CD14-positive monocyte (primary cell): Measurements from ENCODE around the gene SLC16A11. TPM values are rescaled to one million over a fixed set of nuclear protein-coding genes. Genes with fewer than 3 reads are reported as not detected.

Experiments used
- DNase-seq, 3 donors: peaks; one replicate each; pipeline ENCODE4 v3.0.0-alpha.2; 2011 to 2022
- H2AFZ ChIP-seq: 2 replicates; pipeline ENCODE4 v1.6.0; 2012; ENCODE audit warnings: mild to moderate bottlenecking, low read depth, low read length, inconsistent platforms; ENCODE audit not compliant: insufficient read depth, poor library complexity, severe bottlenecking
- H3K27ac ChIP-seq, 2 donors: 1 replicate in 1 of 2; 2 replicates in 1 of 2; pipeline ENCODE4 v1.5.1; 2012 to 2013; ENCODE audit warnings: low read length in 2 of 2, control low read depth in 1 of 2, inconsistent platforms in 1 of 2, low read depth in 1 of 2, mild to moderate bottlenecking in 1 of 2
- H3K27me3 ChIP-seq, 2 donors: one replicate each; pipeline versions ENCODE4 v1.6.0 to v1.6.1; 2011 to 2013; ENCODE audit warnings: low read length in 2 of 2; ENCODE audit not compliant: control insufficient read depth in 2 of 2, insufficient read depth in 2 of 2
- H3K36me3 ChIP-seq, 2 donors: replicated peaks in 1 of 2; 1 replicate in 1 of 2; 2 replicates in 1 of 2; pipeline versions ENCODE4 v1.5.1 to v1.6.1; 2012 to 2013; ENCODE audit warnings: low read length in 2 of 2, control low read depth in 1 of 2, inconsistent platforms in 1 of 2, mild to moderate bottlenecking in 1 of 2; ENCODE audit not compliant: insufficient read depth in 2 of 2, control insufficient read depth in 1 of 2
- H3K4me1 ChIP-seq, 2 donors: 1 replicate in 1 of 2; 2 replicates in 1 of 2; pipeline versions ENCODE4 v1.5.1 to v1.6.1; 2012 to 2013; ENCODE audit warnings: low read length in 2 of 2, control low read depth in 1 of 2, inconsistent platforms in 1 of 2, mild to moderate bottlenecking in 1 of 2, moderate library complexity in 1 of 2; ENCODE audit not compliant: insufficient read depth in 2 of 2, control insufficient read depth in 1 of 2
- H3K4me2 ChIP-seq: replicated peaks from 2 replicates; pipeline ENCODE3; 2012; ENCODE audit warnings: low read length, moderate library complexity, mild to moderate bottlenecking; ENCODE audit not compliant: poor library complexity, severe bottlenecking; ENCODE audit errors: extremely low read depth
- H3K4me3 ChIP-seq, 3 experiments: fragments of 200-600 bp in 1 of 3; sonication (generic) in 1 of 3; replicated peaks in 1 of 3; 1 replicate in 2 of 3; 2 replicates in 1 of 3; pipeline ENCODE4 v1.5.1; 2011 to 2013; ENCODE audit warnings: low read length in 3 of 3, mild to moderate bottlenecking in 3 of 3, control low read depth in 2 of 3, low read depth in 2 of 3, inconsistent platforms in 1 of 3, moderate library complexity in 1 of 3
- H3K79me2 ChIP-seq: 2 replicates; pipeline ENCODE4 v1.6.0; 2012; ENCODE audit warnings: mild to moderate bottlenecking, control low read depth, inconsistent platforms, low read length, moderate library complexity; ENCODE audit not compliant: insufficient read depth
- H3K9ac ChIP-seq: 2 replicates; pipeline ENCODE4 v1.6.0; 2017; ENCODE audit warnings: low read length, mild to moderate bottlenecking; ENCODE audit not compliant: insufficient read depth, poor library complexity, severe bottlenecking
- H3K9me3 ChIP-seq, 2 donors: replicated peaks in 1 of 2; 1 replicate in 1 of 2; 2 replicates in 1 of 2; pipeline versions ENCODE4 v1.5.1 to v1.6.1; 2012 to 2013; ENCODE audit warnings: low read length in 2 of 2, control low read depth in 1 of 2; ENCODE audit not compliant: control insufficient read depth in 1 of 2, insufficient read depth in 1 of 2
- H4K20me1 ChIP-seq: 2 replicates; pipeline ENCODE4 v1.6.0; 2012; ENCODE audit warnings: mild to moderate bottlenecking, low read length, control low read depth, moderate library complexity; ENCODE audit not compliant: insufficient read depth
- H3K27ac Mint-ChIP-seq, 7 donors: one replicate each; pipeline ENCODE4 v1.8.0; 2020; ENCODE audit warnings: mild to moderate bottlenecking in 7 of 7, mixed read lengths in 7 of 7, moderate library complexity in 6 of 7, inconsistent platforms in 2 of 7
- H3K27me3 Mint-ChIP-seq, 3 donors: one replicate each; pipeline ENCODE4 v1.8.0; 2021 to 2022; ENCODE audit warnings: low read depth in 3 of 3, mild to moderate bottlenecking in 3 of 3, mixed read lengths in 3 of 3, moderate library complexity in 3 of 3, inconsistent platforms in 1 of 3
- H3K36me3 Mint-ChIP-seq, 2 donors: one replicate each; pipeline ENCODE4 v1.8.0; 2020; ENCODE audit warnings: mixed read lengths in 2 of 2, inconsistent platforms in 1 of 2, mild to moderate bottlenecking in 1 of 2
- H3K4me1 Mint-ChIP-seq: one replicate; pipeline ENCODE4 v1.8.0; 2020; ENCODE audit warnings: mild to moderate bottlenecking, mixed read lengths
- H3K4me3 Mint-ChIP-seq, 2 donors: one replicate each; pipeline ENCODE4 v1.8.0; 2020; ENCODE audit warnings: mild to moderate bottlenecking in 2 of 2, mixed read lengths in 2 of 2, moderate library complexity in 1 of 2
- H3K9me3 Mint-ChIP-seq, 7 donors: one replicate each; pipeline ENCODE4 v1.8.0; 2020 to 2022; ENCODE audit warnings: mixed read lengths in 7 of 7, mild to moderate bottlenecking in 6 of 7, moderate library complexity in 6 of 7, inconsistent platforms in 2 of 7
- CTCF ChIP-seq: fragments of 200-600 bp; IDR thresholded peaks from one replicate; pipeline ENCODE4 v1.8.0; 2022; ENCODE audit warnings: antibody characterized with exemption, mild to moderate bottlenecking
- WGBS: methylation state at CpG from one replicate; pipeline ENCODE4 v1.1.5; 2013; ENCODE audit warnings: missing lambda C conversion rate; ENCODE audit not compliant: insufficient coverage; 5-methylcytosine and 5-hydroxymethylcytosine counted together
- intact Hi-C, 2 donors: fragments of 100-400 bp; cut with micrococcal nuclease; formaldehyde crosslinking; loops; one replicate each; pipeline versions ENCODE4 v1.15.0 to v1.15.1; 2023
- polyA plus RNA-seq, 3 donors: library from polyadenylated mRNA; depleted of rRNA in 1 of 3; unstranded in 2 of 3; stranded (reverse) in 1 of 3; fragments of 300-500 nt in 2 of 3; fragments of >200 nt in 1 of 3; fragmentation: Illumina TruSeq in 2 of 3; gene quantifications; 1 replicate in 2 of 3; 2 replicates in 1 of 3; pipeline ENCODE4 v1.2.3, GENCODE V29; 2012 to 2021

The SLC16A11 gene
- polyA plus RNA-seq, 3 donors = not detected

- H3K4me3 Mint-ChIP-seq = peak overlapping the region in 1 of 2 donors; percentile 34
- peak overlapping the region; percentile 53 for H3K4me2 ChIP-seq
- H3K4me3 ChIP-seq = peak overlapping the region in 1 of 3 experiments; percentile 32
- peaks cover 17% of the 10 kb centered on the region for H3K4me1 Mint-ChIP-seq
- intact Hi-C loops = loop anchor here in 1 of 2 donors (10.0 kb wide), 1 partner anchor 332 kb away; no protein-coding TSS in a partner anchor
- peaks cover 0 to 15% of the 10 kb centered on the region in 2 donors for H3K4me1 ChIP-seq
- no peak for TF ChIP-seq CTCF
- H2AFZ ChIP-seq = no peak overlapping the region
- H3K27me3 Mint-ChIP-seq = peaks cover 4 to 11% (median 5%) of the 10 kb centered on the region in 3 donors
- no peaks in the 10 kb centered on the region for H3K9me3 ChIP-seq
- H3K36me3 ChIP-seq = peaks cover 35 to 50% of the 10 kb centered on the region in 2 donors
- peaks cover 0 to 3% (median 0%) of the 10 kb centered on the region in 7 donors for H3K9me3 Mint-ChIP-seq
- H3K36me3 Mint-ChIP-seq = peaks cover 47 to 51% of the 10 kb centered on the region in 2 donors
- WGBS = 80% methylated on average over 58 of the region's 58 CpGs
- peaks cover 60% of the 10 kb centered on the region for H4K20me1 ChIP-seq
- H3K27ac Mint-ChIP-seq = no peak overlapping the region
- H3K9ac ChIP-seq = no peak overlapping the region
- H3K27me3 ChIP-seq = no peaks in the 10 kb centered on the region
- no peak for DNase-seq
- H3K79me2 ChIP-seq = no peaks in the 10 kb centered on the region
- no peak overlapping the region for H3K27ac ChIP-seq
These were observed 47.5 kb downstream of the SLC16A11 start for GRCh38 chr17:6996256-6997011.

GRCh38 chr17:6995500-6996255 lies 48.2 kb downstream of the SLC16A11 start, which contains the start of gene ALOX12:
ALOX12 (plus strand) TSS chr17:6996049; CDS start chr17:6996118, 69 bp downstream.
- Mint-ChIP-seq H3K9me3 (peaks cover 0 to 3% (median 0%) of the 10 kb centered on the region in 7 donors), H3K27me3 (peaks cover 4 to 11% (median 5%) of the 10 kb centered on the region in 3 donors), H3K4me3 (peak within 1 kb of the TSS; percentile 34 to 55), H3K36me3 (peaks cover 40 to 43% of the 10 kb centered on the region in 2 donors), H3K4me1 (peaks cover 17% of the 10 kb centered on the region), H3K27ac (peak within 1 kb of the TSS in 1 of 7 donors; percentile 63)
- H3K79me2 ChIP-seq = no peaks in the 10 kb centered on the region
- intact Hi-C loops = loop anchor here in 1 of 2 donors (10.0 kb wide), 1 partner anchor 331 kb away; no protein-coding TSS in a partner anchor
- no peak within 1 kb of the TSS for H2AFZ ChIP-seq
- H4K20me1 ChIP-seq = peaks cover 53% of the 10 kb centered on the region
- H3K4me1 ChIP-seq = peaks cover 0 to 15% of the 10 kb centered on the region in 2 donors
- WGBS = 38% methylated on average over 63 of the region's 64 CpGs
- H3K27ac ChIP-seq = no peak within 1 kb of the TSS
- H3K4me2 ChIP-seq = peak within 1 kb of the TSS; percentile 53
- no peak for DNase-seq
- H3K27me3 ChIP-seq = no peaks in the 10 kb centered on the region
- H3K9me3 ChIP-seq = no peaks in the 10 kb centered on the region
- no peak for TF ChIP-seq CTCF
- H3K9ac ChIP-seq = no peak within 1 kb of the TSS
- H3K4me3 ChIP-seq = peak within 1 kb of the TSS in 1 of 3 experiments; percentile 32
- peaks cover 29 to 42% of the 10 kb centered on the region in 2 donors for H3K36me3 ChIP-seq
